ENCODE results near the gene FAT3.

The FAT3 gene

GRCh38 chr11:92224407-92225124, at the start of gene FAT3:
TSS of gene FAT3 (plus strand) at chr11:92224818. CDS start at chr11:92352113, 127,295 bp downstream.
- DNase-seq: no peak

GRCh38 chr11:92179017-92179670, 45.5 kb upstream of the FAT3 start:
- DNase-seq: no peak

GRCh38 chr11:92180226-92180625, 44.4 kb upstream of the FAT3 start:
- no peak for DNase-seq

- DNase-seq: no peak
Measured at GRCh38 chr11:92180664-92181251, 43.9 kb upstream of the FAT3 start.

- no peak for DNase-seq
Measured at GRCh38 chr11:92190535-92191206, 33.9 kb upstream of the FAT3 start.

- no peak for DNase-seq
Measured at GRCh38 chr11:92192141-92192540, 32.5 kb upstream of the FAT3 start.

GRCh38 chr11:92198268-92198667, 26.4 kb upstream of the FAT3 start:
- DNase-seq: no peak

GRCh38 chr11:92199991-92200390, 24.6 kb upstream of the FAT3 start:
- DNase-seq: no peak

- DNase-seq: no peak
Measured at GRCh38 chr11:92204731-92205130, 19.9 kb upstream of the FAT3 start.

- DNase-seq: no peak
Measured at GRCh38 chr11:92206441-92206840, 18.2 kb upstream of the FAT3 start.

GRCh38 chr11:92211576-92212167, 12.9 kb upstream of the FAT3 start:
- DNase-seq: no peak

- DNase-seq: no peak
Measured at GRCh38 chr11:92212530-92212929, 12.1 kb upstream of the FAT3 start.

GRCh38 chr11:92216789-92217188, 7.8 kb upstream of the FAT3 start:
- no peak for DNase-seq

GRCh38 chr11:92219476-92219875, 5.1 kb upstream of the FAT3 start:
- no peak for DNase-seq

GRCh38 chr11:92222701-92223100, 1.9 kb upstream of the FAT3 start:
- DNase-seq: no peak

GRCh38 chr11:92224054-92224406, 588 bp upstream of the FAT3 start:
- no peak for DNase-seq

GRCh38 chr11:92225125-92225567, 528 bp downstream of the FAT3 start:
- DNase-seq: no peak

- no peak for DNase-seq
Measured at GRCh38 chr11:92225568-92226330, 1.1 kb downstream of the FAT3 start.

GRCh38 chr11:92226331-92227229, 2.0 kb downstream of the FAT3 start:
- DNase-seq: no peak

- DNase-seq: no peak
Measured at GRCh38 chr11:92227230-92227814, 2.7 kb downstream of the FAT3 start.
